DOHH2 (cell line): ENCODE data around the gene RBM6.

ENCODE experiments used
- H3F3A ChIP-seq: fragments of 200-600 bp; sonication (generic), shearing (Covaris generic); 2 replicates; pipeline ENCODE4 v1.6.0; 2016; ENCODE audit warnings: antibody characterized with exemption, mild to moderate bottlenecking; ENCODE audit not compliant: control insufficient read depth, insufficient read depth
- H3K27ac ChIP-seq: fragments of 200-600 bp; sonication (generic); 2 replicates; pipeline ENCODE4 v1.5.1; 2014; ENCODE audit warnings: low read depth, mild to moderate bottlenecking, low read length, moderate library complexity
- H3K27me3 ChIP-seq: fragments of 200-600 bp; sonication (generic); 2 replicates; pipeline ENCODE4 v1.6.1; 2014; ENCODE audit warnings: mild to moderate bottlenecking, low read length, mixed read lengths; ENCODE audit not compliant: control insufficient read depth
- H3K36me3 ChIP-seq: fragments of 200-600 bp; sonication (generic); 2 replicates; pipeline ENCODE4 v1.6.1; 2014; ENCODE audit warnings: mild to moderate bottlenecking, low read length, moderate library complexity, mixed read lengths; ENCODE audit not compliant: control insufficient read depth
- H3K4me1 ChIP-seq: fragments of 200-600 bp; sonication (generic); 2 replicates; pipeline ENCODE4 v1.6.1; 2014; ENCODE audit warnings: mild to moderate bottlenecking, low read length, mixed read lengths; ENCODE audit not compliant: control insufficient read depth
- H3K4me2 ChIP-seq: fragments of 200-600 bp; sonication (generic); 2 replicates; pipeline ENCODE4 v1.6.0; 2014; ENCODE audit warnings: mild to moderate bottlenecking, low read length, moderate library complexity
- H3K4me3 ChIP-seq: fragments of 200-600 bp; sonication (generic); 2 replicates; pipeline ENCODE4 v1.5.1; 2014; ENCODE audit warnings: mild to moderate bottlenecking, low read length, mixed read lengths
- H3K79me2 ChIP-seq: fragments of 200-600 bp; sonication (generic); 2 replicates; pipeline ENCODE4 v1.6.1; 2014; ENCODE audit warnings: mild to moderate bottlenecking, low read length, mixed read lengths; ENCODE audit not compliant: control insufficient read depth
- H3K9me2 ChIP-seq: fragments of 200-600 bp; sonication (generic); replicated peaks from 2 replicates; pipeline ENCODE4 v1.6.1; 2014; ENCODE audit warnings: mild to moderate bottlenecking, low read length, mixed read lengths; ENCODE audit not compliant: control insufficient read depth
- H3K9me3 ChIP-seq: fragments of 200-600 bp; sonication (generic); 2 replicates; pipeline ENCODE4 v1.6.1; 2014; ENCODE audit warnings: antibody characterized with exemption, low read length, mixed read lengths; ENCODE audit not compliant: control insufficient read depth, insufficient read depth
- H4K20me1 ChIP-seq: fragments of 200-600 bp; sonication (generic); 2 replicates; pipeline ENCODE4 v1.6.0; 2014; ENCODE audit warnings: low read depth, mild to moderate bottlenecking, antibody characterized with exemption, low read length, moderate library complexity; ENCODE audit not compliant: control insufficient read depth, insufficient read depth
- CTCF ChIP-seq: fragments of 200-600 bp; sonication (generic); IDR thresholded peaks from one replicate; pipeline ENCODE4 v1.5.1; 2014; ENCODE audit warnings: antibody characterized with exemption, mild to moderate bottlenecking, low read depth, low read length; ENCODE audit not compliant: poor library complexity, severe bottlenecking
- EZH2phosphoT487 ChIP-seq: fragments of 200-600 bp; sonication (generic); IDR thresholded peaks from 2 replicates; pipeline ENCODE4 v1.6.1; 2017; ENCODE audit warnings: borderline replicate concordance, mild to moderate bottlenecking, antibody characterized with exemption, low read length, moderate library complexity, mixed read lengths

The RBM6 gene

GRCh38 chr3:49998326-49998725 lies 58.4 kb downstream of the RBM6 start:
- Histone ChIP-seq H3K27ac (no peak overlapping the region), H3K36me3 (peaks cover 88% of the 10 kb centered on the region)
- TF ChIP-seq EZH2phosphoT487 (no peak), CTCF (no peak)

GRCh38 chr3:50001511-50001910 lies 61.6 kb downstream of the RBM6 start:
- Histone ChIP-seq H3K9me2 (no peaks in the 10 kb centered on the region), H3K27me3 (no peaks in the 10 kb centered on the region), H3K36me3 (peaks cover 86% of the 10 kb centered on the region), H3K4me1 (peaks cover 2% of the 10 kb centered on the region; the same call in 1 of the 2 replicates), H3K79me2 (peaks cover 94% of the 10 kb centered on the region), H3K4me2 (no peak overlapping the region), H4K20me1 (no peaks in the 10 kb centered on the region; the same call in 1 of the 2 replicates), H3K9me3 (no peaks in the 10 kb centered on the region), H3K27ac (no peak overlapping the region), H3F3A (no peaks in the 10 kb centered on the region), H3K4me3 (no peak overlapping the region)
- TF ChIP-seq EZH2phosphoT487 (no peak), CTCF (no peak)

More at GRCh38 chr3:49998326-49998725, 58.4 kb downstream of the RBM6 start:
- H3K9me3 ChIP-seq, result no peaks in the 10 kb centered on the region
- no peaks in the 10 kb centered on the region; the same call in 1 of the 2 replicates for H4K20me1 ChIP-seq
- H3F3A ChIP-seq, result no peaks in the 10 kb centered on the region
- H3K9me2 ChIP-seq, result no peaks in the 10 kb centered on the region
- H3K79me2 ChIP-seq, result peaks cover 94% of the 10 kb centered on the region
- no peak overlapping the region for H3K4me2 ChIP-seq
- no peak overlapping the region for H3K4me3 ChIP-seq
- peaks cover 12% of the 10 kb centered on the region for H3K4me1 ChIP-seq
- H3K27me3 ChIP-seq, result no peaks in the 10 kb centered on the region

GRCh38 chr3:50003216-50003615 lies 63.3 kb downstream of the RBM6 start:
- Histone ChIP-seq H3K4me2 (no peak overlapping the region), H3K27ac (no peak overlapping the region), H3K4me3 (no peak overlapping the region), H3F3A (0 out of 2 replicates have a peak, but pooled peaks cover 2% of the 10 kb centered on the region), H4K20me1 (no peaks in the 10 kb centered on the region; the same call in 1 of the 2 replicates), H3K79me2 (peaks cover 91% of the 10 kb centered on the region), H3K4me1 (no peaks in the 10 kb centered on the region), H3K9me2 (no peaks in the 10 kb centered on the region), H3K9me3 (no peaks in the 10 kb centered on the region), H3K36me3 (peaks cover 81% of the 10 kb centered on the region), H3K27me3 (no peaks in the 10 kb centered on the region)
- no peak for TF ChIP-seq CTCF
- no peak for TF ChIP-seq EZH2phosphoT487
